HG02642 (cell line): ENCODE results near the gene CACNB2.

Experiments
- ATAC-seq: cut with Tn5 transposase; IDR thresholded peaks from one replicate; pipeline ENCODE4 v1.9.1; 2021; ENCODE audit warnings: mild to moderate bottlenecking; ENCODE audit not compliant: unreplicated experiment, poor library complexity

The CACNB2 gene

GRCh38 chr10:18369859-18370473 lies 229.7 kb downstream of the CACNB2 start:
- no peak for ATAC-seq

GRCh38 chr10:18376650-18377049 lies 236.4 kb downstream of the CACNB2 start:
- no peak for ATAC-seq

GRCh38 chr10:18377898-18378297 lies 237.7 kb downstream of the CACNB2 start:
- ATAC-seq = no peak

GRCh38 chr10:18378766-18379165 lies 238.5 kb downstream of the CACNB2 start:
- no peak for ATAC-seq

DNA sequence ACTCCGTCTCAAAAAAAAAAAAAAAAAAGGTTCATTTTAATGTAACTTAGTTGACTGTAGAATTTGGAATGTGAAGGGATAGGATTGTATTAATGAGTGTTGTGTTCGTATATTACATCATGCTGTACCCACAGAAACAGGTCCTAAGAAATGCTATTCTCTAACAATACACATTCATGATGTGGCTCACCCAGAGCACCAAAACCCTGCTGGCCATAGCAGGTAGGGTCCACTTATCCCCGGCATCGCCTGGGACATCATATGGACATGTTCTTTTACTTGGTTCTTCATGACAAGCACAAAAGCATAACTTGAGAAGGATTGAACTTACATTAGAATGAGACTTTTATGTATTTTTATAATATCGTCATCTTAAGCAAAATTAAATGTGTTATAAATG lies 241.5 kb downstream of the CACNB2 start:
- no peak for ATAC-seq

- no peak for ATAC-seq
Measured at GRCh38 chr10:18397906-18398305, 257.7 kb downstream of the CACNB2 start.

DNA sequence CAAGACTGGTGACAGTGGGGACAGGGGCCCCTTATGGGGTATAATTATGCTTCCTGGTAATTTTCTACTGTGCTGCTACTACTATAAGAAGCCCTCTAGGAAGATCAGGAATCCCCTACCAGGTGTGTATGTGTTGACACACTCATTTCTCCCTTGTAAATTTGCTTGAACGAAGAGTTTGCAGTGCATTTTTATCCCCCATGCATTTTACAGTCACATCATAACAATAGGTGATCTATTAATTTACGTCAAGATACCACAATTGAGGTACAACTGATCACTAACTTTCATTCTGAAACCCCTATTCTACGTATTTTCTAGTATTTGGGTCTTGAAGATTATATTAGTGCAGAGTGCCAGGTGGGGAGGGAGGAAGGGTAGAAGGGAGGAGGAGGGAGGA lies 258.9 kb downstream of the CACNB2 start:
- ATAC-seq = peak; percentile 67

GRCh38 chr10:18400201-18400905 lies 260.1 kb downstream of the CACNB2 start:
- ATAC-seq = peak; percentile 62

GRCh38 chr10:18400906-18401245 lies 260.7 kb downstream of the CACNB2 start:
- ATAC-seq = peak; percentile 43

- ATAC-seq = no peak
Measured at GRCh38 chr10:18401416-18402195, 261.4 kb downstream of the CACNB2 start.

- no peak for ATAC-seq
Measured at GRCh38 chr10:18402853-18403252, 262.6 kb downstream of the CACNB2 start.

GRCh38 chr10:18404530-18404929 lies 264.3 kb downstream of the CACNB2 start:
- ATAC-seq = no peak

- ATAC-seq = no peak
Measured at GRCh38 chr10:18406136-18406535, 265.9 kb downstream of the CACNB2 start.

DNA sequence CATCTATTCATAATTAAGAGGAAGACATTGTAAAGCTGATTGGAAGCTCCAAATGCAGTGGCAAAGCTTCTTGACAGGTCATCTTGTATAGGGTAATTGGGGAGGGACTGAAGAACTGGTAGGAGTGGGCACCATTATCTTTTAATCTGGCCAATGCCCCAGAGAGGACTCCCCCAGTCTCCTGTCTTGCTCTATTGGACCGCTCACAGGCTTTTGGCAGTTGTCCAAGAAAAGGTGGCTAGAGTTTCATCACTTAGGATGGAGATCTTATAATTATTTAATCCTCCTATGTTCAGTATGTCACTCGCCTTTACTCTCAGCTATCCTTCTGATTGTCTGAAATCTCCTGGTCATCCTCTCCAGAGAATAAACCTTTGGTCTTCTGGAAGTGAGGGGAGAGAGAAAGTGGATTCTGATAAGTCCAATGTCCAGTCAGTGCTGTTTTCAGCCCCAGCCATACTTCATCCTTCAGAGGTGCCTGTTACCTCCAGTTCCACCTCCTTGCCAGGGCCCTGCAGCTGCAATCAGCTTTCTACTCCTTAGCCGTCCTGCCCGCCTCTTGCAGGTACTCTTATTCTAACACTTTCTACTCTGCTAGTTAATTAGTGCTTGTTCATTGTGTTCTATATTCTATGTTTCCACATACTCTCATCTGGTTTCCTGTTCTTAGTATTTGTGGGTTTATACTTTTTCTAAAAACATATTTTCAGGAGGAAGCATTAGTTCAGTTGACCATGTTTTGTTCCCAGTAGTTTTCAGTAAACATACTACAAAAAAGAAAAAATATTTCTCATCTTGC lies 269.6 kb downstream of the CACNB2 start:
- ATAC-seq = no peak

GRCh38 chr10:18414061-18414460 lies 273.8 kb downstream of the CACNB2 start:
- no peak for ATAC-seq

- ATAC-seq = no peak
Measured at GRCh38 chr10:18417950-18418527, 277.8 kb downstream of the CACNB2 start.

DNA sequence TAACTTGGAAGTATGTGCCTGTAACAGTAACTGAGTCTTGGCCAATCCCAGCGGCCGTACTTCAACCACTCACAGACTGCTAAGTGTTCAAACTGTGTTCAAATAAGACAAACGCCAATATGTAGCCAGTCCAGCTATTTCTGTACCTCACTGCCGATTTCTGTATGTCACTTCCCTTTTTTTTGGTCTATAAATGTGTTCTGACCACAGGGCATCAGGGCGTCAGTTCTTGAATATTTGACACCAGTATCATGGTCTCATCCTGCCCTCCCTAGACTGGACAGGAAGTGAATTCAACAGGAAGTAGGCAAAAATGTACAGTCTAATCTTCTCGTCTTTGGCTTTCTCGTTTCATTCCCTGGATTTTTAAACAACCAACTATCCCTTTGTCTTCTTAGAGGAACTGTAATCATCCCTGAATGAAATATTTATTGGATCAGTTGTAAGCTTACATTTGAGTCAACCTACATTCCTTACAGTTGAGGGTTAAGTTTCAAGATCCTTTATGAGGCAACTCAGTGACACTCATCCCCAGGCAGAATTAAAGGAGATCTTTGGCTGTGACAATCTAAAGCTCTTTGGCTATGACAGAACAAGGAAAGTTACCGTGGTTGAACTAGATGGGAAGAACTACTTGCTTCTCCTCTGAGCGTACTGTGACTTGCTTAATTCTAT lies 278.5 kb downstream of the CACNB2 start:
- ATAC-seq = peak; percentile 57

DNA sequence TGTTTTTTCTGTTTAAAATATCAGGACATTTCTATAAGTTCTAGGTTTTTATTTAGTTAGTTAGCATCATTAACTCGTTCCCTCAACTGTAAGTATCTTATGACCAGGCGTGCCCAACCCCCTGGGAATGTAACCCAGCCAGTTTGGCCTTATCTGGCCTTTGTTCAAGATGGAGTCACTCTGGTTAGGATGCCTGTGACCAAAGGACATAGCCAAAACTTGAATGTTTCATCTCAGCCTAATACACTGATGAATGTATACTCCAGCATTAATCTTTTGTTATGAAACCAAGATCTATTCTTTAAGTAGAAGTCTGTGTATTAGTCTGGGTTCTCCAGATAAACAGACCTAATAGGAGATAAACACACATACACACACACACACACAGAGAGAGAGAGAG lies 279.7 kb downstream of the CACNB2 start:
- no peak for ATAC-seq

GRCh38 chr10:18421726-18422293 lies 281.6 kb downstream of the CACNB2 start:
- ATAC-seq = no peak
